Activated T-helper 2 cell treated with anti-CD3 and anti-CD28 coated beads, Interferon-gamma antibody, Interleukin-2, Interleukin-4, amounts not matched to agents 10 μg/mL and 5 μg/mL and 100 μg/mL, durations not matched to agents 14 hours and 24 hours and 36 hours (primary cell): ENCODE data around the gene EFR3B. TPM values are rescaled to one million over a fixed set of nuclear protein-coding genes. Genes with fewer than 3 reads are reported as not detected.

Experiments used
- DNase-seq: peaks from one replicate; pipeline ENCODE4 v3.0.0; 2021; ENCODE audit warnings: low spot score
- H3K27ac Mint-ChIP-seq: one replicate; pipeline ENCODE4 v1.8.0; 2021; ENCODE audit warnings: mixed read lengths
- H3K27me3 Mint-ChIP-seq: one replicate; pipeline ENCODE4 v1.8.0; 2021; ENCODE audit warnings: low read depth, mixed read lengths
- H3K36me3 Mint-ChIP-seq: one replicate; pipeline ENCODE4 v1.8.0; 2021; ENCODE audit warnings: low read depth, mixed read lengths
- H3K4me1 Mint-ChIP-seq: one replicate; pipeline ENCODE4 v1.8.0; 2021; ENCODE audit warnings: low read depth, mixed read lengths
- H3K4me3 Mint-ChIP-seq: one replicate; pipeline ENCODE4 v1.8.0; 2021; ENCODE audit warnings: low read depth, mild to moderate bottlenecking, moderate library complexity, mixed read lengths
- H3K9me3 Mint-ChIP-seq: one replicate; pipeline ENCODE4 v1.8.0; 2021; ENCODE audit warnings: mixed read lengths
- intact Hi-C: fragments of 100-400 bp; cut with micrococcal nuclease; formaldehyde crosslinking; loops from one replicate; pipeline ENCODE4 v1.15.1; 2023
- total RNA-seq: library from RNA; stranded (reverse); gene quantifications from 2 replicates; pipeline ENCODE4 v1.2.3, GENCODE V29; 2022

The EFR3B gene
- total RNA-seq, 1 donor from 2014 or later: 0.46 TPM

DNA sequence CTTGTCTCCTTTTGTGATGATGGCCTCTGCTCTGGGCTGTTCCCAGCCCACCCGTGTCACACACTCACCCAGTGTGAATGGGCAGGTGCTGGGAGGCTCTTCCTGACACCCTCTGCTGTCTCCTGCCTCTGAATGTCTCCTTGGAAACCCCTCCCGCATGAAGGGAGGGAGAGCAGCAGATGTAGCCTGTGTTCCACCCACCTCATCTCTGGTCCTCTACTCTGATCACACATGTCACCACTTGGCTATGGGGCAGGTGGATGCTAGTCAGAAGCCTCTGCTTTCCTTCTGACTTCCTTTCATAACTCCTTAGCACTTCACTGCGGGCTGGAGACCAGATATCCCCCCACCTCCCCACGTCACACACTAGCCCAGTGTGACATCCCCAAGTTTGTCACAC, 23.9 kb downstream of the EFR3B start:
- H3K27ac Mint-ChIP-seq: no peak overlapping the region
- no peaks in the 10 kb centered on the region for H3K36me3 Mint-ChIP-seq
- H3K9me3 Mint-ChIP-seq: peaks cover 5% of the 10 kb centered on the region
- no peak overlapping the region for H3K4me3 Mint-ChIP-seq
- intact Hi-C loops: no loop called here
- H3K4me1 Mint-ChIP-seq: no peaks in the 10 kb centered on the region
- no peak for DNase-seq
- H3K27me3 Mint-ChIP-seq: peaks cover 1% of the 10 kb centered on the region

DNA sequence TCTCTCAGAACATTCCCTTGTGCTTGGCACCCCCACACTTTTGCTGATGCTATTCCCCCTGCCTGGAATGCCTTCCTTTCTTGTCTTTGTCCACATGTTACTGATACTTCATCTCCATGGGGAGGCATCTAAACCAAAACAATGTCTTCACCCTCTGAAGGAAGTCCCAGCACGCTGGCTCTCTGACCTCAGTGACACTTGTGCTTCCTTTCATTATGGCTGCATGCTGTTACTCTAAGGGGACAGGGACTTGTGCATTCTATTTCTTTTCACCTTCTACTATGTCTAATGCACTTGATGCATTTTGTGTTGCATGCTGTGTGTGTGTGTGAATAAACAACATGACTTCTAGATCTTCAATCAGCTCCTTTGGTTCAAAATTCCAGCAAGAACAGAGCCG, 24.6 kb downstream of the EFR3B start:
- Mint-ChIP-seq H3K27me3 (peaks cover 1% of the 10 kb centered on the region), H3K27ac (no peak overlapping the region), H3K36me3 (no peaks in the 10 kb centered on the region), H3K4me3 (no peak overlapping the region), H3K4me1 (no peaks in the 10 kb centered on the region), H3K9me3 (peaks cover 5% of the 10 kb centered on the region)
- no peak for DNase-seq
- intact Hi-C loops: no loop called here

DNA sequence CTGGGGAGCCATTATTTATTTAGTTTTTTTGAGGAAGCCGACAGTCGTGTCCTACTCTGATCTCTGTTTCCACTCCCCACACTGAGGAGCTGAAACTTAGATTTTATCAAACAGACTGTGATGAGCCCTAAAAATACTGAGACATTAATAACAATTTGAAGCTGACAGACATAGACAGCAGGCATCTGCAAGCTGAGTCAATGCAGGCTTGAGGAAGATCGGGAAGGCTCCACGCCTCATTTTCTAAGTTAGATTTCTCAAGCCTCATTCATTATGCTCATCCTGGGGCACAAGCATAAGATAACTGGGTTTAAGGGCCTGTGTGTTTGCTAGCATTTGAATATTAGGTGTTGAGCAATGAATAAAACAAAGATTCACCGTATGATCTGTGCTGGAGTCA, 26.3 kb downstream of the EFR3B start:
- Mint-ChIP-seq H3K27ac (no peak overlapping the region), H3K4me1 (no peaks in the 10 kb centered on the region), H3K4me3 (no peak overlapping the region), H3K27me3 (peaks cover 1% of the 10 kb centered on the region), H3K36me3 (no peaks in the 10 kb centered on the region), H3K9me3 (peaks cover 5% of the 10 kb centered on the region)
- DNase-seq: no peak
- intact Hi-C loops: no loop called here

DNA sequence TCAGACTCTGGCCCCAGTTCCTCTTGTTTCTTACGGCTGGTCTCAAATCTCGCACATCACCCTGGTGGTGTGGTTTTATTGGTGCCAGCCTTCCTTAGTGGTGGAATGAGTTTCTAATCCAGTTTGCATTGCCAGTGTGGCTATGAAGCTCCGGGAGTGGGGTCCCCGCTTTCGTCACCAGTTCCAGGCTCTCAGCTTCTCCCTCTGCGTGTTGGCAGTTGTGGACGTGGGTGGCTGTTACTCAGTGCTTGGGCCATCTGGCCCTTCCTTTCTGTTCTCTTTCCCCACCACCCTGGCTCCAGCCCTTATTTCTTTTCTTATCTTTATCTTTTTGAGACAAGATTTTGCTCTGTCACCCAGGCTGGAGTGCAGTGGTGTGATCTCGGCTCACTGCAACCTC, 30.1 kb downstream of the EFR3B start:
- H3K4me1 Mint-ChIP-seq: no peaks in the 10 kb centered on the region
- H3K27me3 Mint-ChIP-seq: peaks cover 11% of the 10 kb centered on the region
- no peak overlapping the region for H3K4me3 Mint-ChIP-seq
- no peaks in the 10 kb centered on the region for H3K9me3 Mint-ChIP-seq
- no peak for DNase-seq
- intact Hi-C loops: no loop called here
- no peaks in the 10 kb centered on the region for H3K36me3 Mint-ChIP-seq
- no peak overlapping the region for H3K27ac Mint-ChIP-seq

DNA sequence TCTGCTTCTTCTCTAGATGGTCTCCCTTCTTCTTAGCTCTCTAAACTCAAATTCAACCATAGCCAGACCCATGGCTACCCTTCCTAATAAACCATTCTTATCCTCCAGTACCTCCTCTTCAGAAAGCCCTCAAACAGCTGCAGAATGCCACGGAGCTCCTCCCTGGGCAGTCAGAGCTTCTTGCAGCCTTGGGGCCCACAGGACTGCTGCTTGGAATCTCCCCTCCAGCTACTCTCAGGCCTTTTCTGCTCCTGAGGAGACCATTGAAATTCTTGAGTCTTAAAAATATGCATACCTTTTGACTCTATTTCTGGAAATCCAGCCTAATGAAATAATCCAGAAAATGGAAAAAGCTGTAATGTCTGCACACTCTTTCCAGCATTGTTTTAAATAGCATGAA, 30.7 kb downstream of the EFR3B start:
- intact Hi-C loops: no loop called here
- Mint-ChIP-seq H3K9me3 (no peaks in the 10 kb centered on the region), H3K4me3 (no peak overlapping the region), H3K36me3 (no peaks in the 10 kb centered on the region), H3K4me1 (no peaks in the 10 kb centered on the region), H3K27me3 (peaks cover 12% of the 10 kb centered on the region), H3K27ac (no peak overlapping the region)
- DNase-seq: no peak

DNA sequence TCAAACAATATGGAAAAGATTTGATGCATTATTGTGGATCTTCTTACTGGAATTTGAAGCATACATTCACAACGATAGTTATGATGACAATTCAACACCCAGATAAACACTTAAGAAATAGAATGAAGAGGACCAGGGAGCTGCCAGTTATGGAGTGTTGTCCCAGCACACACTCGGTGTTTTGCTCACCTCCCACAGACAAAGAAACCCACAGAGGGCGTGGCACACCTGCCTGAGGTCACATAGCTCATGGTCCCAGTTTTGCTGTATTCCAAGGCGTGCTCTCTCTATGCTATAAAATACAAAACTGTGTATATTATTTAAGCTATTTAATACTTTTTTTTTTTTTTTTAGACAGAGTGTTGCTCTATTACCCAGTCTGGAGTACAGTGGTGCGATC, 31.1 kb downstream of the EFR3B start:
- DNase-seq: no peak
- Mint-ChIP-seq H3K4me3 (no peak overlapping the region), H3K9me3 (no peaks in the 10 kb centered on the region), H3K36me3 (no peaks in the 10 kb centered on the region), H3K4me1 (no peaks in the 10 kb centered on the region), H3K27me3 (peaks cover 14% of the 10 kb centered on the region), H3K27ac (no peak overlapping the region)
- intact Hi-C loops: no loop called here

DNA sequence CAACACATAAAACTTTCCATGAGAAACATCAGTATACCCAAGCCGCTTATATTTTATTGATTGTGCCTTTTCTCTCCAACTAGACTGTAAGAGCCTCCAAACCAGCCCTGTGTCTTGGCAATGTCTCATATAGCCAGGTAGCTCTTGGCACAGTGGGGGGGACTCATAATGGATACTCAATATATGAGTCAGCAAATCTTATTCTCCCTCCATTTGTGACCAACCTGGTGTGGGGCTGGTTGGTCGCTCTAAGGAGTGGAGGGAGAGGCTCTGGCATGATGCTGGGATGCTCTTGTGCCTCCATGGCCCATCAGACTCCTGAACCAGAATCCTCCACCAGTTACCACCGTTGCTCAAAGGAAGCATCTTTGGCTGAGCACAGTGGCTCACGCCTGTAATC, 32.0 kb downstream of the EFR3B start:
- no peaks in the 10 kb centered on the region for H3K36me3 Mint-ChIP-seq

DNA sequence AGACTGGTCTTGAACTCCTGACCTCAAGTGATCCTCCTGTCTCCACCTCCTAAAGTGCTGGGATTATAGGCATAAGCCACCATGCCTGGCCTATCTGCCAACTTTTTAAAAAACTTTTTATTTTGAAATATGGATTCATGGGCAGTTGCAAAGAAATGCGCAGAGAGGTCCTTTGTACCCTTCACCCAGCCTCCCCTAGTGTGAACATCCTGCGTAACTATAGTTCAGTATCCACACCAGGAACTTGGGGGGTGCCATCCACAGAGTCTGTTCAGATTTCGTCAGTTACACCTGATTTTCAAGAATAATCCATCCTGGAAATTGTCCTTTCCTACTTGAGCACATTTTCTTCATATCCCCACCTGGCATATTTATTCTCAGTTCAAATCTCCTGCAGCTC, 33.0 kb downstream of the EFR3B start:
- peaks cover 22% of the 10 kb centered on the region for H3K27me3 Mint-ChIP-seq
- no peak for DNase-seq
- no peaks in the 10 kb centered on the region for H3K9me3 Mint-ChIP-seq
- no peaks in the 10 kb centered on the region for H3K4me1 Mint-ChIP-seq
- no peaks in the 10 kb centered on the region for H3K36me3 Mint-ChIP-seq
- H3K4me3 Mint-ChIP-seq: no peak overlapping the region
- intact Hi-C loops: no loop called here
- no peak overlapping the region for H3K27ac Mint-ChIP-seq

More for the DNA sequence above, 32.0 kb downstream of the EFR3B start:
- H3K4me3 Mint-ChIP-seq: no peak overlapping the region
- DNase-seq: no peak
- H3K27ac Mint-ChIP-seq: no peak overlapping the region
- intact Hi-C loops: no loop called here
- no peaks in the 10 kb centered on the region for H3K4me1 Mint-ChIP-seq
- H3K9me3 Mint-ChIP-seq: no peaks in the 10 kb centered on the region
- H3K27me3 Mint-ChIP-seq: peaks cover 21% of the 10 kb centered on the region

DNA sequence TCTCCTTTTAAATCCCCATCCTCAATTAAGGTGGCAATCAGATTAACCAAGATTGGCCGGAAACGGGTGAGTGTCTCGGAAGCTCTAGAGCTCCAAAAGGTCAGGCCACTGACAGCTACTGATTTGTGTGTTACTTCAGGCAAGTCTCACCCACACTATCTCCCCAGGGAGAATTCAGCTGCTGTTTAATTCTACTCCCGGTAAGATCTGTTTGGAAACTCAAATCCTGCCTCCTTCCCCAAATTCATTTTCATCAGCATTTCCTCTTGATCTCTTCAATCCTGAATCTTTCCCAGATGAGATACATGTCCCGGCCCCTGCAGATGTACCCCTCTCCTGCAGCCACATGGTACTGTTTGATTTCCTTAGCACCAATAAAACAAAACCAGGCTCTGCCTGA, 34.9 kb downstream of the EFR3B start:
- Mint-ChIP-seq H3K4me1 (no peaks in the 10 kb centered on the region), H3K36me3 (no peaks in the 10 kb centered on the region), H3K27me3 (peaks cover 26% of the 10 kb centered on the region), H3K27ac (no peak overlapping the region), H3K4me3 (no peak overlapping the region), H3K9me3 (no peaks in the 10 kb centered on the region)
- DNase-seq: no peak
- intact Hi-C loops: no loop called here

DNA sequence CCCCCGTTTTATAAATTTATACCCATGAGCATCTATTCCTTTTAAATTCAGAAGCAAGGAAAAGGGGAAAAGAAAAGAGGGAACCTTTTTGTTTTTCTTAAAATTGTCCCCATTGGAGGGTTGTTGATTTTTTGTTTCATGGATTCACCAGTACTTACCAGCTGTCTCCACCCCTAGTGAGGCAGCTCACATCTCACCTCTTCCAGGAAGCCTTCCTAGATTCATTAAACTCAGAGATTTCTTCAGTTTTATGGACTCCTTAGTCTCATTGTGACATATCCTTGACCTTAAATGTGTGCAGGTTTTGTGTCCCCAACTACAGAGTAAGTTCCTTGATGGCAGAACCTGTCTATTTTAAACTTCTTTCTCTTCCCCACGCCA, 35.9 kb downstream of the EFR3B start:
- Mint-ChIP-seq H3K9me3 (no peaks in the 10 kb centered on the region), H3K4me1 (no peaks in the 10 kb centered on the region), H3K27ac (no peak overlapping the region), H3K27me3 (peaks cover 26% of the 10 kb centered on the region), H3K36me3 (no peaks in the 10 kb centered on the region), H3K4me3 (no peak overlapping the region)
- intact Hi-C loops: no loop called here
- no peak for DNase-seq

DNA sequence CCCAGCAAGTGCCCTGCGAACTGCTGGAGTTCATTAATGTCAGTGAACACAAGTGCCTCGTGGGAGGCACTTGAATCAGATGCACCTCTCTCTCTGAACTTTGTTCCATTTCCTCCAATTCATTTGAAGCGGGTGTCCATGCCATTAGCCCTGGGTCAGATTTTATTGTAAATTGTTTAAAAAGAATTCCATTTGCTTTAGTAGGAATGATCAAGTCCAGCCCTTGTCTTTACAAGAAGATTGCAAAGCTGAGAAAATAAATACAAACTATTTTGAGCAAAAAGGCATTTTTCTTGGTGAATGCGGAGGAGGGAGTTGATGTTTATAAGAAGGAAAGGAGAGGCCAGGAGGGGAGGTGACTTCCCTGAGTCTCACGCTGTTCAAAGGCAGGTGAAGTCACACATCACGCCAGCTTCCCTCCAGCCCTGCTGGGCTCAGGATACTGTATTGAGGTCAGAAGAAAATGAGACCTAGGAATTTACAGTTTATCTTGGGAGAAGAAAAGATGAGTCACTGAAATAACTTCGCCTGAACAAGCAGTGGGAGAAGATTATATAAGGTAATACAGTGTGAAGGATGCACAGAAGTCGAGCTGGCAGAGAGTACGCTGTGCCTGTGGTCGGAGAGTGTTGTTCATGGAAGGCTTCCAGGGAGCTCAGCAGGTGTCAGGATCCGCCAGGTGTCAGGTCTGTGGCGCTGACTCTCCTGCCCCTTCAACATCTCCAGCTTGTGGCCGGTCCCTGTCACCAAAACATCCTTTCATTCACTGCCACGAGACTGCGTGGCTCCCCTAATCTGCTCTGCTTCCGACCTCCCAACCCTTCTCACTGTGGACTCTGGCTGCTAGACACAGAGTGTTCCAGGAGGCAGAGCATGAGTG, 36.5 kb downstream of the EFR3B start:
- Mint-ChIP-seq H3K27me3 (peaks cover 26% of the 10 kb centered on the region), H3K36me3 (no peaks in the 10 kb centered on the region), H3K4me1 (no peaks in the 10 kb centered on the region), H3K9me3 (no peaks in the 10 kb centered on the region), H3K27ac (no peak overlapping the region), H3K4me3 (no peak overlapping the region)
- DNase-seq: no peak
- intact Hi-C loops: no loop called here

DNA sequence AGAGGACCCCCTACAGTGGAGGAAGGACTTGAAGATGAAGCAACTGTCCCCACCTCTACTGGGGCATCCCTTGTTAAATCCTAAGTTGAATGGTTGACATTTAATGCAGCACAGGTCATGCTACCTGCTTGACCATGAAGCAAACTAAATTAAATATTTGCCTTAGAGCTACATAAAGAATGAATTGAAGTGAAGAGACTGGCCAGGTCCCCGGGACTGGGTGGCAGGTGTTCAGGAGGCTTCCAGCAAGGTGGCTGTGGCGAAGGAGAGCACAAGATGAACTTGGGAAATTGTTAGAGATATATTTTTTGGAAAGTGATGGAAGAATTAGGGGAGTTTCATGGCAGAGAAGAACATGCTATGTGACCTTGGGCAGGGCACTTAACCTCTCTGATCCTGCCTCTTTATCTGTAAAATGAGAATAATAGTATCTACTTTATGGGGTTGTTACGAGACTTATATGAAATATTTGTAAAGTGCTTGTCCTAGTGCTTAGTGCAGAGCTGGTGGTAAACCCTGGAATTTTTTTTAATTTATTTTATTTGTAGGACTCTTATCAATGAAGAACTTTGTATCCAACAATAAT, 37.3 kb downstream of the EFR3B start:
- Mint-ChIP-seq H3K36me3 (no peaks in the 10 kb centered on the region), H3K4me1 (no peaks in the 10 kb centered on the region), H3K27ac (no peak overlapping the region), H3K9me3 (no peaks in the 10 kb centered on the region), H3K27me3 (peaks cover 26% of the 10 kb centered on the region), H3K4me3 (no peak overlapping the region)
- intact Hi-C loops: no loop called here
- DNase-seq: no peak

DNA sequence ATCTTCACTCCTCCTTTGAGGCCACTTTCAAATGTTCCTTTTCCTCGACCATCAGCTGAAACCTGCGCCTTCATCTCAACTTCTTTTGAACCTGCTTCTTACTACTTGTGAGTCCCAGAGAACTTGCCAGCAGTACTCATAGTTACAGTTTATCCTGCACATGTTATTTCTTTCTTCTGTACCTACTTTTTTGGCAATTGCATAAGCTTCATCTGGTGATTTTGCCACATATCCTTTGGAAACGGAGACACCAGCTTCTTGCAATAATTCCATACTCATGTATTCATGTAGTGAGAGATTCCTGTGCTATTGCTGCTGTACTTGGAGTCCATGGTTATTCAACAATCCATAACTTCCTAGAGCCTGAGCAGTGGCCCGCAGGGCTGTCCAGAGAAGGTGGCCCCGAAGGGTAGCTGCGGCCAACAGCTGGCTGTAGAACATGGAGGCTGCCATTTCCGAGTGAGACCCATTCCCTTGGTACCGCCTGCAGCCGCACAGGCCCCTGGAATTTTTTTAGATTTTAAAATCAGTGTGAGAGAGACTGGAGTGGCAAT, 39.4 kb downstream of the EFR3B start:
- DNase-seq: no peak
- Mint-ChIP-seq H3K36me3 (no peaks in the 10 kb centered on the region), H3K4me3 (no peak overlapping the region), H3K27me3 (peaks cover 23% of the 10 kb centered on the region), H3K27ac (no peak overlapping the region), H3K4me1 (no peaks in the 10 kb centered on the region), H3K9me3 (no peaks in the 10 kb centered on the region)
- intact Hi-C loops: no loop called here
